ENCODE results near the gene RPS6KA5.

RPS6KA5 gene

GRCh38 chr14:91029456-91030217 lies 30.8 kb downstream of the RPS6KA5 start:
- no peak for DNase-seq (ENCODE audit: low read depth in 2 of 2)

DNA sequence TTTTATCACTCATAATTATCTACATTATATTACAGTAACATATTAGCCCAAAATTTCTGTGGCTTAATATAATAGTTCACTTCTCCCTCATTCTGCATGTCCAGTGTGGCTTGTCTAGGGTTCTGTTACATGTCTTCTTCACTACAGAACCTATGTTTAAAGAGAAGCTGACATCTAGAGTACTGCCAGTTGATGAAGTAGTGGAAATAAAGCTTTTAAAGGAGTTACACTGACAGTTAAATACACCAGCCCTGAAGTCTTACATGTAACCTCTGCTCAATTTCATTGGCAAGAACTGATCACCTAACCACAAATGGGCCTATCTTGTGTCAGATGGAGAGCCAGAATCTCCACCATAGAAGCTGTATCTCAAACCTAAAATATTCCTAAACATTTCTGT lies 32.9 kb downstream of the RPS6KA5 start:
- no peak for DNase-seq (ENCODE audit: low read depth in 2 of 2)

DNA sequence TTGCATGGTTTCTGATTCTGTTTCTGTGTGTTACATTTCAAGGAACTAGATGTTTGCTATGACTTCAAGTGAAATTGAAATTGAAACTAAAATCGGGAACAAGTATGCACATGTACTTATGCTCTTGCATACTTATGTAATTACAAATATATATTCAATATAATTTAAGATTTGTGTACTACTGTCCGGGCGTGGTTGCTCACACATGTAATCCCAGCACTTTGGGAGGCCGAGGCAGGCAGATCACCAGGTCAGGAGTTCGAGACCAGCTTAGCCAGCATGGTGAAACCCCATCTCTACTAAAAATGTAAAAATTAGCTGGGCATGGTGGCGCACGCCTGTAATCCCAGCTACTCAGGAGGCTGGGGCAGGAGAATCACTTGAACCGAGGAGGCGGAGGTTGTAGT lies 37.8 kb downstream of the RPS6KA5 start:
- peak in 1 of 2 donors; percentile 2 for DNase-seq (ENCODE audit: low read depth in 2 of 2)

GRCh38 chr14:91021991-91022621 lies 38.3 kb downstream of the RPS6KA5 start:
- DNase-seq (ENCODE audit: low read depth in 2 of 2), result no peak

DNA sequence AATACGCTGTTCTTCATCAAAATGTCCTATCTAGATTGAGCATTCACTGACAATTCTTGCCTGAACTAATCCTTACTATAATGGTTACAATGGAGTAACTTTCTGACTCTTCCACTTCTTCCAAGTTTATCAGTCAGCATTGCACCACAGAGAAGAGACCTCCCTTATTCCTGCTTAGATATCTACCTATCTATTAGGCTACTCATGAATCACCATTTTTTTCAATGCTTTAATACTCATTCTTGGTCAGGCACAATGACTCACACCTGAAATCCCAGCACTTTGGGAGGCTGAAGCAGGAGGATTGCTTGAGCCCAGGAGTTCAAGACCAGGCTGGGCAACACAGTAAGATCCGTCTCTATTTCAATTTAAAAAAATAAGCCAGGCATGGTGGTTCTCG lies 39.3 kb downstream of the RPS6KA5 start:
- no peak for DNase-seq (ENCODE audit: low read depth in 2 of 2)

DNA sequence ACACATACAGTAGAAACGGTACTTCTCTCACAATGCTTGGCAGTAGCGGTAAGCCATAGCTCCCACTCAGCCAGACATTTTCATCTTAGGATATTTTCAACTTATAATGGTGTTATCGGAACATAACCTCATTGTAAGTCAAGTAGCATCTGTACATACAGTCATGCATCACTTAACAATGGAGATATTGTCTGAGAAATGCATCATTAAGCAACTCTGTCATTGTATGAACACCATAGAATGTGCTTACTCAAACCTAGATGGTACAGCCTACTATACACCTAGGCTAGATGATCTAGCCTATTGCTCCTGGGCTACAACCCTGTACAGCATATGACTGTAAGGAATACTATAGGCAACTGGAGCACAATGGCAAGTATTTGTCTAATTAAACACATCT lies 40.8 kb downstream of the RPS6KA5 start:
- DNase-seq (ENCODE audit: low read depth in 2 of 2), result no peak

DNA sequence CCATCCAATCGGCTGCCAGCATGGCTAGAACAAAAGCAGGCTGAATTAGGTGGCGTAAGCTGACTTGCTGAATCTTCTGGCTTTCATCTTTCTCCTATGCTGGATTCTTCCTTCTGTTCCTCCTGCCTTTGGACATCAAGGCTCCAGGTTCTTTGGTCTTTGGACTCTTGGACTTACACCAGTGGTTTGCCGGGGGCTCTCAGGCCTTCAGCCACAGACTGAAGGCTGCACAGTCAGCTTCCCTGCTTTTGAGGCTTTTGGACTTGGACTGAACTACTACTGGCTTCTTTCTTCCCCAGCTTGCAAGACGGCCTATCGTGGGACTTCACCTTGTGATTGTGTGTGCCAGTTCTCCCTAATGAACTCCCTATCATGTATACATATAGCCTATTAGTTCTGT lies 42.0 kb downstream of the RPS6KA5 start:
- DNase-seq (ENCODE audit: low read depth in 2 of 2), result no peak

GRCh38 chr14:91016800-91017410 lies 43.5 kb downstream of the RPS6KA5 start:
- DNase-seq (ENCODE audit: low read depth in 2 of 2), result no peak

DNA sequence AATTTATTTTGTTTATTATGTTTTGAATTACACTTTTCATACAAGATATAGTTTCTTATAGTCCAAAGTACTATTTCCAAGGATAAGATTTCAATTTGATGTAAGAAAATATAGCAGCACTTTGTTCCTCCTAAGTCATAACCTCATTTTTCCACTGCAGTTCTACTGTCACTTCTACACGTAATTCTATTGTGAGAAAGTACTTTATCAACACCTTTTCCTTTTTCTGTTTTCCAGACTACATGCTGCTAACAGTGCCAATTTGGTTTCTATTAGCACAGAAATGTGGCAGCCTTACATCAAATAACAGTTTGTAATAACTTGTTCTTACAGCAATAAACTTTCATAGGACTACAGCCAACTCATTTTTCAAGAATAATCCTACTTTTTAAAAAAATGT lies 45.0 kb downstream of the RPS6KA5 start:
- no peak for DNase-seq (ENCODE audit: low read depth in 2 of 2)

DNA sequence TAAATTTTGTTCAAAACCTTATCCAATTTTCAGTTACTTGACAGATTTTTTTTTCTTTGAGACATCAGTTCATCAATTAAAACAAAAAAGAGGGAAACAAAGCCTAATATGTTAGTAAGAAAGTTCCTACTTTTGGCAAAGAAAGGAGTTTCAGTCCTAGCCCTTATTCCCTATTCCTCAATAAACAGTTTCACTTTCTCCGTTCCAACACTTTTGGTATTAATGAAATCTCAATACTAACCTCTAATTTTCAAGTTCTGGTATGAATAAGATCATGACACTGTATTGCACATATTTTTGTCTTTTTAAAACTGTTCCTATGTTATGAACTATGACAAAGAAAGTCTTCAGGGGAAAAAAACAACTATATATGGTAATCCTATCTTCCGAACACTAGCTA lies 48.4 kb downstream of the RPS6KA5 start:
- no peak for DNase-seq (ENCODE audit: low read depth in 2 of 2)

DNA sequence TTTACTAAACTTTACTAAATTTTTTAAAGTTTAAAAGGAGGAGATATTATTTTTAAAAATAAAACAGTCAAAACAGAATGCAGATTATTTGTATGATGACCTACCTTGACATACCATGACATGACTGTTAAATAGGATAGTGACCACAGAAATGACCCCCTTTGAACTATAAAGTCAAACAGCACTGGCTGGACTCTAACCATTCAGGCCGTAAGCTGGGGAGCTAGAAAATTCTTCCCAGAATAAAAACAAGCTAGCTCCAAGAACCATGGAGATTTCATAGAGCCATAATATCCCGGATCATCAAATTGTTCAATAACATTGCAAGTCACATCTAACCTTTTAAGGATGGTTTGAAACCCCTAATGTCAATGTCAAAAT lies 50.3 kb downstream of the RPS6KA5 start:
- DNase-seq (ENCODE audit: low read depth in 2 of 2), result no peak

GRCh38 chr14:91009501-91010152 lies 50.8 kb downstream of the RPS6KA5 start:
- no peak for DNase-seq (ENCODE audit: low read depth in 2 of 2)

- DNase-seq (ENCODE audit: low read depth in 2 of 2), result no peak
Measured at GRCh38 chr14:91008759-91009409, 51.6 kb downstream of the RPS6KA5 start.

DNA sequence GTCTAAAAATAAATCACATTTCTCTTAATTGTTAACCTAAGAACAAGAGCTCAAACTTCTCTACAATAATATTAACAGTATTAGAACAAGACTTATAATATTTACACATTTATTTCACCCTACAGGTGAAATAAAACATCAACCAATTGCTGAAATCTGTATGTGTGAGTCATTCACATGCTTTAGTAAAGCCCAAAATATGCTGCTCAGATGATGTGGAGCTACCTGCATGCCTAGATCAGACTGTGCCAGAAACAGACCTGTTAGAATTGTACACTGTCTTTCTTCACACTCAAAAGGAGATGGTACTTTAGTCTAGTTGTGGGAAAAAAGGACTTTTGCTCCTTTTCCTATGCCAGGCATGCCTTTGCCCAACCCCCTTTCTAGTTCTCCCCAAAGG lies 54.7 kb downstream of the RPS6KA5 start:
- no peak for DNase-seq (ENCODE audit: low read depth in 2 of 2)

- DNase-seq (ENCODE audit: low read depth in 2 of 2), result no peak
Measured at GRCh38 chr14:91004987-91005386, 55.5 kb downstream of the RPS6KA5 start.

DNA sequence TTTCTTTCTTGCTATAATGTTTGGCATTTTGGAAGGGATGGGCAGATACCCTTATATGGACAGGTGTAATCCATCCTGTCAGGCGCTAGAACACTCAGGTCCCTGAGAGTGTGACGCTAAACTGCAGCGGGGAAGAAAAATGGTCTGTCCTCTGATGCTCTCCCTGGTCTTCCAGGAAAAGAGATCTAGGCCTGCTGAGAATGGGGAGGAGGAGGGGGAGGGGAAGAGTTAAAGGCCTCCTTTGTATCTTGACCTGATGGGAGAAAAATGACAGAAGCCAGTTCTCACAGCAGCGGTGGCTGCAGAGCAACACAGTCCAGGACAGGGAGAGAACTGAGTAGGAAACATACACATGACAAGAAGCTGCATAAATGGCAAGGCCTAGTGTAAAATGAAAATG lies 61.1 kb downstream of the RPS6KA5 start:
- no peak for DNase-seq (ENCODE audit: low read depth in 2 of 2)

DNA sequence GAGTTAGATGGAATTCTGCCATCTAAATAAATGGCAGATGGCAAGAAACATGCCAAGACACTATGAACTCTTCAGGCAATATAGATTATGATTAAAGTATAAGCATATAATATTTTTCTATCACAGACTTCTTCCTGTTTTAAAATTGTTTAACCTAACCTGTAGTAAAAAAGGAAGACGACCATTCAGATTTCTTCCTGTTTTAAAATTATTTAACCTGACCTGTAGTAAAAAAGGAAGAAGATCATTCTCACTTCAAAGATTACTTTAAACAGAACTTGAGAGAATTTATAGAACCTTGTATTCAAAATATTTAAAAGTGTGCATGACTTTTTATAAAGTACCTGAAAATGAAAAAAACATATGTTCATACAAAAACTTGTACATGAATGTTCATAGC lies 63.5 kb downstream of the RPS6KA5 start:
- no peak for DNase-seq (ENCODE audit: low read depth in 2 of 2)

DNA sequence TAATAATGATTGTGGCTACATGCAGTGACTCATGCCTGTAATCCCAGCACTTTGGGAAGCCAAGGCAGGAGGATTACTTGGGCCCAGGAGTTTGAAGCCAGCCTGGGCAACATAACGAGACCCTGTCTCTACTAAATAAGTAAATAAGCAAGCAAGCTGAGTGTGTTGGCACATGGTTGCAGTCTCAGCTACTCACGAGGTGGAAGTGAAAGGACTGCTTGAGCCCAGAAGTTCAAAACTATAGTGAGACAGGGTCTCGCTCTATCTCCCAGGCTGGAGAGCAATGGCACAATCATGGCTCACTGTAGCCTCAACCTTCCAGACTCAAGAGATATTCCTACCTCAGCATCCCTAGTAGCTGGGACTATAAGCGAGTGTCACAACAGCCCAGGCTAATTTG lies 64.7 kb downstream of the RPS6KA5 start:
- DNase-seq (ENCODE audit: low read depth in 2 of 2), result no peak

DNA sequence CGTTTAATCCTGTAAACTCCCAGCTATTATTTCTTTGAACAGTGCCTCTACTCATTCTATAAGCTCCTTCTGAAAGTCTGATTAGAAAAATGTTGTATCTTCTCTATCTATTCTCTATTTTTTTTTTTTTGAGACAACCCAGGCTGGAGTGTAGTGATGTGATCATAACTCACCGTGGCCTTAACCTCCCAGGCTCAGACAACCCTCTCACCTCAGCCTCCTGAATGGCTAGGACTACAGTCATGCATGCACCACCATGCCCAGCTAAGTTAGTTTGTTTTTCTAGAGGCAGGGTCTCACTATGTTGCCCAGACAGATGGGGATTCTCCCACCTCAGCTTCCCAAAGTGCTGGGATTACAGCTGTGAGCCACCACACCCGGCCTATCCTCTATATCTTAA lies 66.6 kb downstream of the RPS6KA5 start:
- no peak for DNase-seq (ENCODE audit: low read depth in 2 of 2)

DNA sequence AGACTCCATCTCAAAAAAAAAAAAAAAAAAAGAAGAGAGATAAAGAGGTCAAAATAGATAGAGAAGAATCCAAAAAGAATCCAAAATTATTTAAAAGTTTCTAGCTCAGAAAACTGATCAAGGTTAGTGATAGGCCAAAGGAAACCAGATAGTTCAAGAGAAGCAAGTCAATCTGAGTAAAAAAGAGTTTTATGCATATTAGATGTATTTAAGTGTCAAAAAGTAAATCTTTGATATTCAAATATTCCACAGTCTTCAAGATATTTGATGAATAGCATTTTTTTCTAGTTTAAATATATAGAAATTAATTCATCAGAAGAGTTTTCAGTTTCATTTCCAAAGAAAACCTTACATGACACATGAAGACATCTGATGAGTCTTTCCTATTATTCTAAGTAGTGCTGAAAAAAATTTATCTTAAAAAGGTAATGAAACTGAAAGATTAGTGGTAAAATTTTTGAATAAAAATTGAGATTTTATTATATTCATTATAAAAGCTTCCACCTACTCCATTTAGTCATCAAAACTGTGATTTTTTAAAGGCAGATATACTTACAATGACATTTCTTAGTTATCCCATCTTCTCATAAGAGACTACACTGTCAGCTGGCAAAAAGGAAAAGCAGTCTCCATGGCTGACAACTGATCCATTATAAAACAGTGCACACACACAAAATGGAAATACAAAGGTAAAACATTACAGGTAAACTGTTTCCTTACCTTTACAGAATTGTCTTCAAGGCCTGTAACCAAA lies 68.6 kb downstream of the RPS6KA5 start:
- DNase-seq (ENCODE audit: low read depth in 2 of 2), result no peak

DNA sequence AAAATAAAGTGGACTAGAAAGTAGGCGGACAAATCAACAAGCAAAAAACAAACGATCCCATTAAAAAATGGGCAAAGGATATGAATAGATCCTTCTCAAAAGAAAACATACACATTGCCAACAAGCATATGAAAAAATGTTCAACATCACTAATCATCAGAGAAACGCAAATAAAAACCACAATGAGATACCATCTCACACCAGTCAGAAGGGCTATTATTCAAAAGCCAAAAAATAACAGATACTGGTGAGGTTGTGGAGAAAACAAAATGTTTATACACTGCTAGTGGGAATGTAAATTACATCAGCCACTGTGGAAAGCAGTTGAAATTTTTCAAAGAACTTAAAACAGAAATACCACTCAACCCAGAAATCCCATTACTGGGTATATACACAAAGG lies 70.3 kb downstream of the RPS6KA5 start:
- DNase-seq (ENCODE audit: low read depth in 2 of 2), result no peak

DNA sequence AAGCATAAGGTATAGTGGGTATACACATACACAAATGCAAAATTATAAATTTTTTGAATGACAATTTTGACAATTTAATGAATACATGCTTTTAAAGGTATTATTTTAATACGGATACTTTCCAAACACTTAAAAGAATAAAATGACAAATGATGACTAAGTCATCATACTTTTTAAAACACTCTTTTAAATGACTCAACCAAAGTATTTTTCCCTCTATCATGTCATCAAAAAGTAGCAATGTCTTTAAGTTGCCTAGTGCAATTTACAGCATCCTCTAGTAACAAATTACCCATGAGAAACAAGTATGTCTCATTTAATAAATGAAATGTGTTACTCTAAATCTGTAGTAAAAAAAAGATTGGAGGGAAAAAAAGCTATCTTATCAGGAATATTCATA lies 73.3 kb downstream of the RPS6KA5 start:
- DNase-seq (ENCODE audit: low read depth in 2 of 2), result no peak

Data from stimulated activated CD8-positive, alpha-beta memory T cell treated with anti-CD3 and anti-CD28 coated beads, Interleukin-15, amount 100 ng/mL, for 4 hours (primary cell).